OCI-LY3 (cell line): Measurements from ENCODE around the gene RBM14.

Experiments
- EZH2phosphoT487 ChIP-seq: fragments of 200-600 bp; shearing (Covaris generic); IDR thresholded peaks from 2 replicates; pipeline ENCODE4 v1.6.1; 2018; ENCODE audit warnings: antibody characterized with exemption, mixed run types, low read depth
- TF ChIP-seq, protein P1 (sequence below): fragments of 200-600, 300-600 bp; sonication (generic); IDR thresholded peaks from 2 replicates; pipeline ENCODE4 v1.5.1; 2014; ENCODE audit warnings: antibody characterized with exemption, low read length, low read depth

DNA sequence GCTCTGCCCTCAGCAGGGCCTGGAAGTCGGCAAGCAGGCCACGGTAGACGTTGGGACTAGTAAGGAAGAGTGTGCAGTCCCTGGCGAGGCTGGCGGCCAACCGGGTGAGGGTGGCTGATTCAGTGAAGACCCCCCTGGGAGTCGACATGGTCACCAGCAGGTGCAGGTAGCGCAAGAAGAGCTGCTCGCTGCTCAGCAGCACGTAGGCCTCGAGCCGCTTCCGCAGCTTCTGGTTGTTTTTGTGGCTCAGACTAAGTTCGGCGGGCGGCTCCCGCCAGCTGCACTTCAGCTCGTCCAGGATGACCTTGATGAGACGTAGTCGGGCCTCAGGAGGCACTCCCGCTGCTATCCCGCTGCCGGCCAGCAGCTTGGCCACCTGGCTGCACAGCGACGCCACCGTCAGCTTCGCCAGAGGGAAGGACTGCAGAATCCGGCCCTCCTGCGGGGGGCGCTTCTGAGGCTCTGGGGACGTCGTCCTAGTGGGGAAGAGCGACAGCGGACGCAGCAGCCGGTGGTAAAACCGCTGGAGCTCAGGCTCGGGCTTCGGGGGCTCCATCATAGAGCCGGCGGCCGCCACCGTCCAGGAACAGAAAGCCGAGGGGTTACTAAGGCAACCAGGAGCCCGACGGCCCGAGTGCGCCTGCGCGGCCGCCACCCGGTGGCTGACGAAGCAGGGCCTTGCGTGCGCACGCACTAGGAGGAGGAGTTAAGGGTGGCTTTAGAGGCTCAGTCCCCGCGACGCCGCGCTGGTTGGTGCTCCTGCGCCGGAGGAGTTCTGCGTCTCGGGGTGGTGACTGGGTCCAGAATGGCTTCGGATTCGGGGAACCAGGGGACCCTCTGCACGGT lies 23.8 kb upstream of the RBM14 start, which contains the start of the genes CCDC87 and CCS:
- TF ChIP-seq, protein P1, sequence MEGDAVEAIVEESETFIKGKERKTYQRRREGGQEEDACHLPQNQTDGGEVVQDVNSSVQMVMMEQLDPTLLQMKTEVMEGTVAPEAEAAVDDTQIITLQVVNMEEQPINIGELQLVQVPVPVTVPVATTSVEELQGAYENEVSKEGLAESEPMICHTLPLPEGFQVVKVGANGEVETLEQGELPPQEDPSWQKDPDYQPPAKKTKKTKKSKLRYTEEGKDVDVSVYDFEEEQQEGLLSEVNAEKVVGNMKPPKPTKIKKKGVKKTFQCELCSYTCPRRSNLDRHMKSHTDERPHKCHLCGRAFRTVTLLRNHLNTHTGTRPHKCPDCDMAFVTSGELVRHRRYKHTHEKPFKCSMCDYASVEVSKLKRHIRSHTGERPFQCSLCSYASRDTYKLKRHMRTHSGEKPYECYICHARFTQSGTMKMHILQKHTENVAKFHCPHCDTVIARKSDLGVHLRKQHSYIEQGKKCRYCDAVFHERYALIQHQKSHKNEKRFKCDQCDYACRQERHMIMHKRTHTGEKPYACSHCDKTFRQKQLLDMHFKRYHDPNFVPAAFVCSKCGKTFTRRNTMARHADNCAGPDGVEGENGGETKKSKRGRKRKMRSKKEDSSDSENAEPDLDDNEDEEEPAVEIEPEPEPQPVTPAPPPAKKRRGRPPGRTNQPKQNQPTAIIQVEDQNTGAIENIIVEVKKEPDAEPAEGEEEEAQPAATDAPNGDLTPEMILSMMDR: peak; percentile 56
- no peak for TF ChIP-seq EZH2phosphoT487
